Activated CD8-positive, alpha-beta memory T cell treated with anti-CD3 and anti-CD28 coated beads, Interleukin-2, amount 50 U/mL, for 4 hours (primary cell): ENCODE data around the gene TFCP2.
"Not testable (repeated sequence)": the region's sequence is repeated elsewhere in the genome, so short reads cannot be mapped to it uniquely, and the experiment has no call there.

Source experiments
- DNase-seq: peaks from one replicate; pipeline ENCODE4 v3.0.0-alpha.2; 2020

TFCP2 gene

DNA sequence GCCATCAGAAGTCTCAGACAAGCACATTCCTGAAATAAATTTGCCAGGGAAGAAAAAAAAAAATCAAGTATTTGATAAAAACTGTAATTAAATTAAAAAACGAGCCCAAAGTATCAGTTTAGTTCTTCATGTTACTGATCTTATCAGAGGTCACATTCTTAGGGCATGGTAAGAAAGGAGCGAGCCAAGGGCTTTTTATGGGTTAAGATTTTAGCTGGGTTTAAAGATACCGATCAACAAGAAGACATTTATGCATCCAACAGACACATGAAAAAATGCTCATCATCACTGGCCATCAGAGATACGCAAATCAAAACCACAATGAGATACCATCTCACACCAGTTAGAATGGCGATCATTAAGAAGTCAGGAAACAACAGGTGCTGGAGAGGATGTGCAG lies 94.6 kb downstream of the TFCP2 start:
- not testable (repeated sequence) for DNase-seq

DNA sequence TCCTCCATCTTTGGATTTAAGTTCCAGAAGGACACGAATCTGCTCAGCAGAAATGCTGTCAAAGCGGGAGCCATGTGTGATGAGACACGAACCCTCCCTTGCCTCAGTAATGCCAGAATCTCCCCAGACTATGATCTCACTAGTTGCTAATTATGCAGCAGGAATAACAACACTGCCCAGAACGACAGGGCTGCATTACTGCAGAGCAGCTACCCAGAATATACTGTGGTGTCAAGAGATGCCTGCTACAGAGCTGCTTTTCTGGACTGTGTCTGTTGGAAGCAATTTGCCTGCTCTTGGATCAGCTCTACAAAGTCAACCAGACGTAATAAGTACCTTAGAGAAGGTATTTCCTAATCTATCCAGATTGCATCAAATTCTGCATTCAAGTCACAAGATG lies 95.0 kb downstream of the TFCP2 start:
- no peak for DNase-seq

DNA sequence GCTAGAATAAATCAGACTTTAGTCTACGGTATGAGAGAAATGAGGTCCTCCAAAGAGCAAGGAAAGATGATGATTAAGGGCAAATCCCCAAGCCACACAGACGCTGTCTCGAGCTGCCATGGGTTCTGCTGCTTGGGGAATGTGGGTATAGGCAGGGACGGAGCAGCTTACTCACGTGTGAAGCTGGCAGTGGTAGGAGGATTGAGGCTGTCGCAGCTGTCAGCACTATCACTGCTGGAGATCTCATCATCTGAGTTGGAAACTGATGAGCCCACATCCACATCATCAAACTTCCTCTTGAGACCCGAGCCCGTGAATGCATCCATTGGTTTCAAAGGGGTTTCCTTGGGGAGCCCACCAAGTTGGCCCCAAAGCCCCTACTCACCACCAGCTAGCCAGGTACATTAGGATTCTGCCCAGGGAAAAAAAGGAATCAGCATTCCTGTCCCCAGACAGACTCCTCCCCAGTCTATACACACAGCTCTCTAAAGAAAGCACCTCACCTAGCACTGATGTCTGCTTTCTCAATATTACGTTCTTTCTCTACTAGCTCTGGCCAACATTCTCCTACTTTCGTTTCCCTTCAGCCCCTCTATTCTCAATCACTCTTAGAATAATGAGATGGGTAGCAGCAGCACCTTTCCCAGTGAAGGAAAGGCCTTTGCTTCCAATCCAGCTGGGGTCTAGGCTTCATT lies 96.6 kb downstream of the TFCP2 start:
- DNase-seq, result no peak

DNA sequence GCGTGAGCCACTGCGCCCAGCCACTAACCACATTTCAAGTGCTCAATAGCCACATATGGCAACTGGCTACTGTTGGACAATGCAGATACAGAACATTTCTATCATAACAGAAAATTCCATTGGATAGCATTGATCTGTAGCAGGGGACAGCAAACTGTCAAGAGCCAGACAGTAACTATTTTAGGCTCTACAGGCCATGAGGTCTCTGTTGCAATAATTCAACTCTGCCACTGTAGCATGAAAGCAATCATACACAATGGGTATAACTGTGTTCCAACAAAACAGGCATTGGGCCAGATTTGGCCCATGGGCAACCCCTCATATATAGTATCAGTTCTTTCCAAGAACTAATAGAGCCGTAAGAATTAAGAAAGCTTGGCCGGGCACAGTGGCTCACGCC lies 97.5 kb downstream of the TFCP2 start:
- no peak for DNase-seq

DNA sequence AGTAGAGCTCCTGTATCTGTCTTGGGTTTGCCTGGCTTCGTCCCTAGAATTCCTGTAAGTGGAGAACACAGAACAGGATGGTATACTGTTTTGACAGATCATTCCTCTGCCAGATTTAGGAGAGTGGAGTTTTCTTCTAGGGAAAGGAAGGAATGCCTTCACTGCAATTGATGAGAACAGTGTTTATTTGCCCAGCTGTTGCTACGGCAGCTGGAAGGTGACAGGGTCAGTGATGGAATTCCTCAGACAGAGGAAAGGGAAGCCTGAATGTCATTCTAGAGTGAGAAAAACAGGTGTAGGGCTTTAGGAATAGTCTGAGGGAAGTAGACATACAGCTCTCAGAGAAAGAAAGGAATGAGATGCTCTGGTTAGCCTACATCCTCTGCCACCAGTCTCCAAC lies 101.3 kb downstream of the TFCP2 start:
- DNase-seq, result no peak

DNA sequence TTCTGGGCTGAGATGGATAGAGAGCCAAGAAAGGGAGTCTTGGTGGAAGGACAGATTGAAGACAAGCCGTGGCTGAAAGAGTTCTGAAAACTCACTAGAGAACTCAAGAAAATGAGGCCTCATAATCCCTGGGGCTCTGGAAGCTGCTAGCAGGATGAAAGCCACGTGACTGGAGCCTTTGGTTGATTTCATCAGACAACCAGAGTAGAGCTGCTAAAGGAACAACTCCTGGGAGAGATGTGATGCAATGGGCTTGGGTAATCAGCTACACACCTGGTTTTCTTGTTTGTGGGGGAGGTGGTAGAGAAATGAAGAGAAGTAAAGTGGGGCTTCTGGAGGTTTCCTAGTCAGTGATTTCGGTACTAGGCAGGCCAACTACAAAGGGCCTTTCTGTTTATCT lies 102.9 kb downstream of the TFCP2 start:
- no peak for DNase-seq

DNA sequence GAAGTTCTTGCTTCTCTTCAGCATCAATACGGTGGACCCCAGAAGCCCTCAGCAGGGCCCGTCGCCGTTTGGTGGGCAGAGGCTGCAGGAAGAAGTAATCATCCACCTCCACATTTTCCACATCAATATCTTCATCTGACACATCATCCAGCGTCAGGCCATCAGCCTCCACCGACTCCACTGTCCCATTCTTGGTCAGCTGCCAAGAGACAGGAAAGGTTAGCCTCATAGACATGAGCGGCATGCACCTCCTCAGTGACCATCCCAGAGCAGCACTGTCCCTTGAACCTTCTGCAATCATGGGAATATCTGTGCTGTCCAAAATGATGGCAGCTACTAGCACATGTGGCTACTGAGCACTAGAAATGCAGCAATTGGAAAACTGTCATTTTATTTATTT lies 105.2 kb downstream of the TFCP2 start:
- no peak for DNase-seq

DNA sequence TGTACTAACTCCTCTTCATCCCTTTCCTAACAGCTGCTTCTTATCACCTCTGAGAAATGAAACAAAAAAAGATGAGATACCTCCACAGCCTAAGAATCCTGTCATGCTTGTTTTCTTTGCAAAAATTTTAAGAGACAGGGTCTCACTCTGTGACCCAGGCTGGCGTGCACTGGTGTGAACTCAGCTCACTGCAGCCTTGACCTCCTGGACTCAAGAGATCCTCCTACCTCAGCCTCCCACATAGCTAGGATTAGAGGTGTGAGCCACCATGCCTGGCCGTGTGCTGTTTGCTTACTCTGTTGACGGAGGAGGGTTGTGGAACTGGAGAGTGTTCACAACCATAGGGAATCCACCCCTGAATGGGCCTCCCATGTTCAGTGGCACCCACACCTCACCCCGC lies 105.7 kb downstream of the TFCP2 start:
- no peak for DNase-seq

DNA sequence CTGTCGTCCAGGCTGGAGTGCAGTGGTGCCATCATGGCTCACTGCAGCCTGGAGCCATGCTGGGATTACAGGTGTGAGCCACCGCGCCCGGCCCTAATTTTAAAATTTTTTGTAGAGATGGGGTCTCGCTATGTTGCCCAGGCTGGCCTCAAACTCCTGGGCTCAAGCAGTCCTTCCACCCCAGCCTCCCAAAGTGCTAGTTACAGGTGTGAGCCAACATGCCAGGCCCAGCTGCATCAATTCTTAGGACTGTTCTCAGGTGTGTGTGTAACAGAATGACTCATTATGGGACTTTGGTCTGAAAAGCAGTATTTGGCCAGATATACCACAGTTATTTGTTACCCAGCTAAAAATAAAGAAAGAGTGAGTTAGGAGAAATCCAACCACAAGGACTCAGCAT lies 107.4 kb downstream of the TFCP2 start:
- DNase-seq, result no peak

DNA sequence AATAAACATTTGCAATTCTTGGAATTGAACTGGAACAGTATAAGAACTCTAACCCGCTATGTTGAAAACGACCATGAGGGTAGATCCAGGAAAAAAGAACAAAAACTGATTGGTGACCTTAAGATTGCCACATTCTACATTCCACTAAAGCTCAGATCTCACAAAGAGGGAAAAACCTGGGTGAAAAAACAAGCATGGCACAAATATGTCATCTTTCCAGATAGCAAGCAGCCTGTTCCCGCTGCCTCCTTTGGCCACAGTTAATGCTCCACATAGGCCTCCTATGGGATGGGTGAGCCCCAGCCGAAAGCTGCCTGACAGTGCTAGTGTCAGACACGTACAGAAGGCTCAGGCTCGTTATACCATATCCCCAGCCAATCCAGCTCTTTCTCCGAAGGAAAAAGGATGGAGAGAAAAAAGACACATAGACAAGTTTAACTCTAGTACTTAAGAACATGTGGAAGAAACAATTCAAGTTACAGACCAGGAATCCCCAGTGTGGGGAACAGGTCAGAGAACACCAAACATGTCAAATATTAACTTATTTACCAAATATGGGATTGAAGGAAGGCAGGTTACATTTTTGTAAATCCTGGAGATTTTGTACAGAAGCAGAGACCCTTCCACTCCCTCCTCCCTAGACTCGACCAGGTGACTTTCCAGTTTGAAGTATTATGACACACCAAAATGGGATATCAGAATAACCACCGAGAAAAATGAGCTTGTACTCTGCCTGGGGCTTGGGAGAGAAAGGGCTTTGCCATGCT lies 110.1 kb downstream of the TFCP2 start:
- no peak for DNase-seq

DNA sequence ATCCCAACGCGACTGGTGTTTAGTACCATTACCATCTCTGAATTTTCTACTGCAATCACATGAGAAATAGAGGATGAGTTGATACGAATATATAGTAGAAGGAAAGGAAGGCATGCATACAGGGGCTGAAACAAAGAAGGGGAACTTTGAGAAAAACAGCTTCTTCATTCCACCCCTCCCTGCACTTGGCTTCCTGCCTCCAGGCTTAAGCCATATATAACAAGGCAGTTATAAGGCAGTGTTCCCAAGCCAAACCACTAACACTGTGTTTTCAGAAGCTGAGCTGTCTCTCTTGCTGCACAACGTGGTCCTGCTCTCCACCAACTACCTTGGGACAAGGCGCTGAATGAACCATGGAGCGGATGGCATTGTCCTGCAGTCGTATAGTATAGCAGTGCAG lies 113.8 kb downstream of the TFCP2 start:
- DNase-seq, result no peak

DNA sequence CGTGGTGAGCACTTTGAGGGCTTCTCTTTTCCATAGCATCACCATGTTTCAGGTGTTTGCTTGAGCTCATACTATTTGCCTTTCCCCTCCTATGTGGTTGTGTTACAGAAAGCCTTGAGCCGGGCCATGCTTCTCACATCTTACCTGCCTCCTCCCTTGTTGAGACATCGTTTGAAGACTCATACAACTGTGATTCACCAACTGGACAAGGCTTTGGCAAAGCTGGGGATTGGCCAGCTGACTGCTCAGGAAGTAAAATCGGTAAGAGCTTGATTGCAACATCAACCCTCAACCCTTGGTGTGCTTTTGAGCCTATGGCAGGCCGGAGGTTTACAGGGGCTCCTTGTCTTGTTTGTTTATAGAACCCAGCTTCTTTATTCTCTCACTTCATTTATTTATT lies 116.7 kb downstream of the TFCP2 start:
- DNase-seq, result no peak

DNA sequence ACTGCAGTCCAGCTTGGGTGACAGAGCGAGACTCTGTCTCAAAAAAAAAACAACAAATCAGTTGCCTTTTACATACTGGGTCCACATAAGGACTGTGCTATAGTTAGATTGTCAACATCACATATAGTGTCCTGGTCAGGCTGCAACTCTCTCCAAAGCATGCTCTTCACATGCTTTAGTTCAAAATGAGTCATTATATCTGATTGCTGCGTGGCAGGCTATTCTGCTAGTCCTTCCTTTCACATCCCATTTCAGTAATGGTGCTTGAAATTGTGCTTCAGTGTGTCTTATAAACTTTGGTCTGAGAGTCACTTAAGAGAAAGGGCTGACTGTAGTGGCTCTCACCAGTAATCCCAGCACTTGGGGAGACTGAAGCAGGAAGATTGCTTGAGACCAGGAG lies 117.9 kb downstream of the TFCP2 start:
- DNase-seq, result no peak

DNA sequence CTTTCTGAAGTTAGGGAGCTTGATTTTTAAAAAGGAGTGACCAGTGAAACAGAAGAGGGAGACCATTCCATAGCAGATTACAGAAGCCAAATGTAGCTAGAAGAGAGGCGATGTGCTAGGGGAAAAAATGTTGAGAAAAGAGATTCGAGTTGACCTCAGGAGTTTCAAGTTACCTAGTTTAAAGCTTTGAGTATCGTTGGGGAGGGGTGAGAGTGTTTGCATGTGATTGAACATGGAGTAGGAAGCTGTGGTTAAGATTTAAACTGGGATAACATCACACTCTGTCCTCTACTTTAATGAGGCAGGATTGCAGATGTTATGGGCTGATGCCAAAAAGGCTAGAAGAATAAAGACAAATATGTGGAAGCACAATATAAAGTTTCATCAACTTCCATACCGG lies 121.1 kb downstream of the TFCP2 start:
- no peak for DNase-seq

DNA sequence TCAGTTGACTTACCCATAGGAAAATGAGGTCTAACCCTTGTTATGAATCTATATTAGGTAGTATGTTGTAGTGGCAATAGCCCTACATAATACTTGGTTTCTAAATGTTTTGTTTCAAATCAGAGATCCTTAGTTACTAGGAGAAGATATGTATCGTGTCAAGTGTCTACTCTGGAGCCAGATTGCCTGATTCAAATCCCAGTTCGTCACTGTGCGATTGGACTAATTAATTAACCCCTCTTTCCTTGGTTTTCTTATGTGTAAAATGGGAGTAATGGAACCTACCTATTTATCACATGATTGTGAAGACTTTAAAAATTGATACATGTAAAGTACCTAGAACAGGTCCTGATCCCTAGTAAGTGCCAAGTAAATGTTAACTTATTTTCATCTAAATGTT lies 123.4 kb downstream of the TFCP2 start:
- no peak for DNase-seq

DNA sequence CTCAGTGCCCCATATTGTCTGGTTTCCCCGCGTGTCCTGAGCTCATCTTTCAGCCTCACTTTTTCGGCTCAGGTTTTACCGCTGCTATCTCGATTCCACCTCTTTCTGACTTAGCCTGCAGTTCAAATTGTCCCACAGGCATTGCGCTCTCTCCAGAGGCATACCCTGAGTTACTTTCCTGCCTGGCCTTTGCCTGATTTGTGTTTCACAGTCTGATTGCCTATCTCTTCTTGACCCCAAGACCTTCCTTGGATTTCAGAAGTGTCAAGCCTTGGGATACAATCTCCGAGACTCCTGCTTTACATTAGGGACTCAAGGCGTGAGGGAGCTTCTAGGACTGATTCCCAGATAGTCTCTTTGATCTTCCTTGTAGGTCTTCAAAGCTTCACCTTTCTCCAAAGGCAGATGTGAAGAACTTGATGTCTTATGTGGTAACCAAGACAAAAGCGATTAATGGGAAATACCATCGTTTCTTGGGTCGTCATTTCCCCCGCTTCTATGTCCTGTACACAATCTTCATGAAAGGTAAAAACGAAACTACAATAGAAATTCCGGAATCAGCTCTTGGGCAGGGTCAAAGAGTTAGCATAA lies 124.2 kb downstream of the TFCP2 start:
- DNase-seq, result no peak

DNA sequence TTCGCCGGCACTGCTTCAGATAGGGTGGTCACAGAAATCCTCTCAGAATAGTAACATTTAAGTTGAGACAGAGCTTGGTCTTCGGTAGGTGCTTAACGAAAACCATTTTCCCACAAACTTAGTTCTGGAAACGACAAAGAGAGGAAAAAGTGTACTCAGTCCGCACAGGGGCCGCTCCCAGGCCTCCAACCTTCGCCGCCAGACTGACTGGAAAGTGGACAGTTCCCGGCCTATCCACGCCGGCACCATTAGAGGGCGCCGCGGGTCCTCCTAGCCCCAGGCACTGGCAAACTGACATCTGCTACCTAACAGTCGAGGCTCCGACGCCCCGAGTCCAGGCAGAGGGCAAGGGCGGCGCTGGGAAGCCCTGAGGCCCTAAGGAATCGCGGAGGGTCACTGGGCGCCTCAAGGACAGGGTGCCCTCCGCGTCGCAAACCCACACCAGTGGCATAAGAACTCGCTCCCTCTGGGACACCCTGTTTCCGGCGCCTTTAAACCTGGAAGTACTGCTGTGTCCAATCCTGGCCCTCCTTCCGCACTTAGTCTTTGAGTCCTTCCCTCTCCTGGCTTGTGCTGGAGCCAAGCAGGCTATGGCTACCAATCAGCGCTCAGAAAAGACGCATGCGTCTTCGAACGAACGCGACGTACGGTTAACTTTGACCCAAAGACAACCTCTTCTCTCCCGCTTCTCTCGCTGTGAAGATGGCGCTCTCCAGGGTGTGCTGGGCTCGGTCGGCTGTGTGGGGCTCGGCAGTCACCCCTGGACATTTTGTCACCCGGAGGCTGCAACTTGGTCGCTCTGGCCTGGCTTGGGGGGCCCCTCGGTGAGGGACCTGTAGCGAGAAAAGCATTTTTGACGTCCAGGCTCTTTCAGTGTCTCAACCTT lies 125.0 kb downstream of the TFCP2 start, which contains the start of gene LETMD1:
Gene LETMD1, plus strand, starts transcription at position 673 of the 886 bp plus-strand sequence. Its CDS starts 30 bp downstream, at position 703.
- DNase-seq, result peak; percentile 86
